Thymus (tissue), 11 donors: ENCODE measurements around the gene TAF13. TPM values are rescaled to one million over a fixed set of nuclear protein-coding genes. Genes with fewer than 3 reads are reported as not detected.
"Not testable (repeated sequence)": the region's sequence is repeated elsewhere in the genome, so short reads cannot be mapped to it uniquely, and the experiment has no call there.

Experiments
- DNase-seq, 9 donors: peaks; one replicate each; pipeline ENCODE4 v3.0.0-alpha.2; 2013; ENCODE audit warnings: low spot score in 9 of 9, low read depth in 6 of 9, missing footprints in 1 of 9
- H3K27ac ChIP-seq, 2 donors: one replicate each; pipeline ENCODE4 v1.5.1; 2013; ENCODE audit warnings: control low read depth in 1 of 2, low read depth in 1 of 2, low read length in 1 of 2, mild to moderate bottlenecking in 1 of 2, moderate library complexity in 1 of 2
- H3K27me3 ChIP-seq, 2 donors: one replicate each; pipeline ENCODE4 v1.5.1; 2013; ENCODE audit warnings: low read length in 1 of 2; ENCODE audit not compliant: control insufficient read depth in 2 of 2, insufficient read depth in 1 of 2
- H3K36me3 ChIP-seq, 2 donors: one replicate each; pipeline ENCODE4 v1.5.1; 2013; ENCODE audit warnings: low read length in 1 of 2, mild to moderate bottlenecking in 1 of 2, moderate library complexity in 1 of 2; ENCODE audit not compliant: control insufficient read depth in 2 of 2, insufficient read depth in 2 of 2
- H3K4me1 ChIP-seq, 2 donors: one replicate each; pipeline ENCODE4 v1.5.1; 2013; ENCODE audit warnings: low read length in 2 of 2; ENCODE audit not compliant: control insufficient read depth in 2 of 2, insufficient read depth in 2 of 2
- H3K4me3 ChIP-seq, 2 donors: one replicate each; pipeline ENCODE4 v1.5.1; 2013; ENCODE audit warnings: low read length in 2 of 2, control low read depth in 1 of 2, mild to moderate bottlenecking in 1 of 2
- H3K9me3 ChIP-seq, 2 donors: one replicate each; pipeline ENCODE4 v1.5.1; 2013; ENCODE audit warnings: low read length in 1 of 2, mild to moderate bottlenecking in 1 of 2; ENCODE audit not compliant: control insufficient read depth in 2 of 2, insufficient read depth in 1 of 2
- WGBS: extraction: QIAGEN DNeasy Blood & Tissue Kit; methylation state at CpG from one replicate; pipeline ENCODE4 v1.1.7; 2013; 5-methylcytosine and 5-hydroxymethylcytosine counted together
- polyA plus RNA-seq: library from polyadenylated mRNA; stranded (reverse); fragments of 200-250 nt; gene quantifications from one replicate; pipeline ENCODE4 v1.2.3, GENCODE V29; 2013
- total RNA-seq: library from RNA; stranded (reverse); fragments of 120-200 nt; gene quantifications from one replicate; pipeline ENCODE4 v1.2.4, GENCODE V29; 2013
- donor health status: healthy.

Gene TAF13
- total and polyA plus RNA-seq, 2 donors: 14.8 to 40.6 TPM

GRCh38 chr1:109045595-109045994, 30.2 kb downstream of the TAF13 start:
- H3K27me3 ChIP-seq: no peaks in the 10 kb centered on the region
- H3K9me3 ChIP-seq: no peaks in the 10 kb centered on the region
- H3K36me3 ChIP-seq: no peaks in the 10 kb centered on the region
- H3K4me3 ChIP-seq: no peak overlapping the region
- H3K27ac ChIP-seq: no peak overlapping the region
- DNase-seq: no peak
- 96% methylated on average over 1 of the region's 1 CpG for WGBS
- peaks cover 0 to 3% of the 10 kb centered on the region in 2 donors for H3K4me1 ChIP-seq

DNA sequence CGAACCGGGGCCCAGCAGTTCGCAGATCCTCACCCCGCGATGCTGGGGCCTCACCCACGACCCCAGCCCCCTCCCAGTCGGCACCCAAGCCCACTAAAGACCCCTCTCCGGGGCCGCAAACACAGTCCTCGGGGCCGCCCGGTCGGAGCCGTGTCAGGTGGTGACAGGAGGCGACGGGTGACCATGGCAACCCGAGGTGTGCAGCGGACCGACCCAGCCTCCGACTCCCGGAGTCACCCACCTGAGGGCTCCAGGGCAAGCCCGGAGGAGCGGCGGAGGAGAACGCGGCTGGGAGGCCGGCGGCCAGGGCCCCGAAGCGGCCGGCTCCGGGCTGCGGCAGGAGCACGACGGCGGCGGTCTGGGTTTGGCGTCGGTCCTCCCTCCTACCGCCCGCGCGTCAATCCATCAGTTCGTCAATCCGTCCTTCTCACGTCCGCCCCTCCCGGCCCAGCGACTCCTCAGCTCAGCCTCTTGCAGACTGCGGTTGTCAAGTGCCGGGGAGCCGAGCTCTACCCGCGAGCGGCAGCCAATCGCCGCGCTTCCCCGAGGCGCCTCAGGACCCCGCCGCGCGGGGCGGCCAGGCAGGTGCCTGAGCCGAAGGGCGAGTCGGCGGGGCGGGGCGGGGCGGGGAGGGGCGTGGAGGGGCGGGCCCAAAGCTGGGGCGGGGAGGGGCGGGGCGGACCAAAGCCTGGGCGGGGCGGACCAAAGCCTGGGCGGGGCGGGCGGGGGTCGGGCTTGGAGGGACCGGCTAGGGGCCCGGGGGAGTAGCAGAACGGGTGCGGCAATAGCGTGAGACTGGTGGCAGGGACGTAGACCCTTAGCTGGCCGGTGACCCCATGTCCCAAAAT, 34.0 kb downstream of the TAF13 start, which contains the start of gene WDR47:
Gene WDR47, minus strand, starts transcription at position 482 of the 848 bp plus-strand sequence. CDS start 18,590 bp downstream, outside the sequence.
- peak within 1 kb of the TSS; percentile 74 to 88 for H3K27ac ChIP-seq
- H3K36me3 ChIP-seq: no peaks in the 10 kb centered on the region
- H3K4me3 ChIP-seq: peak within 1 kb of the TSS; percentile 91 to 96
- H3K9me3 ChIP-seq: no peaks in the 10 kb centered on the region
- WGBS: under 1% methylated on average over 87 of the region's 90 CpGs
- DNase-seq: peak; percentile 77 to 97 (median 91)
- no peaks in the 10 kb centered on the region for H3K27me3 ChIP-seq
- peaks cover 0 to 3% of the 10 kb centered on the region in 2 donors for H3K4me1 ChIP-seq

DNA sequence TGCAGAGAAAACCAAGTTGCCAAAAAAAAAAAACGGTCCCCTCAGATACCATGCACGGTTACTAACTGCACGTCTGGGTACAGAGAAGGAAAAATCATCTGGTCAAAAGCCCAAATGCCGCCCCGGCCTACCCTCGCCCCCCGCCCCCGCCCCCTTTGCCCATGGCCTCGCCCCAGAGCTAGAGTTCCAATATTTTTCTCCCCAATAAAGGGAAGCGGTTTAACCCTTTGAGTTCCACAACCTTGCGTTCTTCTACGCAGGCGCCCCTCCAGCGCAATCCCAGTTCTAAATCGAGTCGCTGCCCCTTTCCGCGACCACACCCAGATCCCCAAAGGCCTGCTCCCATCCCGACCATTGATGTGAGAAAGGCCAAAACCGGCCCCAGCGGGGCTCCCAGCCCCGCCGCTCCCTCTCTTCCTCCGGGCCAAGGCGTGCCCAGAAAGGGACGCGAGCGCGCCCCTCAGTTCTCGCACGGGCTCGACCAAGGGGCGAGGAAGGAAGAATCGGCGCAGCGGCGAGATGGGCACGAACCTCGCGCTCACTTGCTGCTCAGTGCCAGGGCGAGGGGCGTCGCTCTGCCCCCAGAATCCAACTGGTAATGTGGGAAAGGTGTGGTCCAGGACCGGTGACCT, 34.7 kb downstream of the TAF13 start:
- Histone ChIP-seq H3K4me3 (peak overlapping the region; percentile 91 to 96), H3K36me3 (no peaks in the 10 kb centered on the region), H3K27me3 (no peaks in the 10 kb centered on the region), H3K4me1 (peaks cover 0 to 3% of the 10 kb centered on the region in 2 donors), H3K9me3 (no peaks in the 10 kb centered on the region), H3K27ac (peak overlapping the region; percentile 74 to 88)
- peak in 7 of 9 donors; percentile 3 to 63 (median 28) for DNase-seq
- under 1% methylated on average over 44 of the region's 44 CpGs for WGBS

- H3K36me3 ChIP-seq: no peaks in the 10 kb centered on the region
- H3K4me3 ChIP-seq: peak overlapping the region; percentile 91 to 96
- no peak overlapping the region for H3K27ac ChIP-seq
- peaks cover 0 to 3% of the 10 kb centered on the region in 2 donors for H3K4me1 ChIP-seq
- no peaks in the 10 kb centered on the region for H3K27me3 ChIP-seq
- 10% methylated on average over 3 of the region's 3 CpGs for WGBS
- DNase-seq: no peak
- no peaks in the 10 kb centered on the region for H3K9me3 ChIP-seq
Observed at GRCh38 chr1:109040627-109040988, 35.2 kb downstream of the TAF13 start.

DNA sequence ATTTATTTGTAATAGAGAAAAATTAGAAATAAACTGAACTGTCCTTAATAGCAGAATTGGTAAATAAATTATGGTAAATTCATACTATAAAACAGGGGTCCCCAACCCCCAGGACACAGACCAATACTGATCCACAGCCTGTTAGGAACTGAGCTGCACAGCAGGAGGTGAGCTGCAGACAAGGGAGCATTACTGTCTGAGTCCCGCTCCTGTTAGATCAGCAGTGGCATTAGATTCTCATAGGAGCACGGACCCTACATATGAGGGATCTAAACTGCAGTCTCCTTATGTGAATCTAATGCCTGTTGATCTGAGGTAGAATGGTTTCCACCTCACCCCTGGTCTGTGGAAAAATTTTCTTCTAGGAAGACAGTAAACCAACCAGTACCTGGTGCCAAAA, 41.4 kb downstream of the TAF13 start:
- H3K36me3 ChIP-seq: no peaks in the 10 kb centered on the region
- no peak for DNase-seq
- WGBS: 98% methylated on average over 2 of the region's 2 CpGs
- no peak overlapping the region for H3K27ac ChIP-seq
- no peaks in the 10 kb centered on the region for H3K9me3 ChIP-seq
- no peaks in the 10 kb centered on the region for H3K4me1 ChIP-seq
- no peaks in the 10 kb centered on the region for H3K27me3 ChIP-seq
- no peak overlapping the region for H3K4me3 ChIP-seq

DNA sequence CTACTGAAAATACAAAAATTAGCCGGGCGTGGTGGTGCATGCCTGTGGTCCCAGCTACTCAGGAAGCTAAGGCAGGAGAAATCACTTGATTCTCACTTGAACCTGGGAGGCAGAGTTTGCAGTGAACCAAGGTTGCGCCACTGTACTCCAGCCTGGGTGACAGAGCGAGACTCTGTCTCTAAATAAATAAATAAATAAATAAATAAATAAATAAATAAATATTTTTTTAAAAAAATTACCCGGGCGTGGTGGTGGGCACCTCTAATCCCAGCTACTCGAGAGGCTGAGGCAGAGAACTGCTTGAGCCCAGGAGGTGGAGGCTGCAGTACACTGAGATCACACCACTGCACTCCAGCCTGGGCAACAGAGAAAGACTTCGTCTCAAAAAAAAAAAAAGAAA, 46.3 kb downstream of the TAF13 start:
- H3K9me3 ChIP-seq, H3K27ac ChIP-seq: not testable (repeated sequence)

GRCh38 chr1:109027841-109028240, 48.0 kb downstream of the TAF13 start:
- no peaks in the 10 kb centered on the region for H3K36me3 ChIP-seq
- no peak overlapping the region for H3K4me3 ChIP-seq
- H3K27me3 ChIP-seq: no peaks in the 10 kb centered on the region
- no peak overlapping the region for H3K27ac ChIP-seq
- DNase-seq: no peak
- no peaks in the 10 kb centered on the region for H3K9me3 ChIP-seq
- no peaks in the 10 kb centered on the region for H3K4me1 ChIP-seq

More for the DNA sequence above, 46.3 kb downstream of the TAF13 start:
- not testable (repeated sequence) for H3K36me3 ChIP-seq, H3K4me3 ChIP-seq, DNase-seq, H3K4me1 ChIP-seq, H3K27me3 ChIP-seq
- WGBS: 96% methylated on average over 8 of the region's 8 CpGs

GRCh38 chr1:109025694-109026093, 50.1 kb downstream of the TAF13 start:
- WGBS: 96% methylated on average over 6 of the region's 6 CpGs
- no peak for DNase-seq

GRCh38 chr1:109024646-109025045, 51.2 kb downstream of the TAF13 start:
- Histone ChIP-seq H3K4me1 (no peaks in the 10 kb centered on the region), H3K27ac (no peak overlapping the region), H3K4me3 (no peak overlapping the region), H3K27me3 (no peaks in the 10 kb centered on the region), H3K9me3 (no peaks in the 10 kb centered on the region), H3K36me3 (no peaks in the 10 kb centered on the region)
- over 99% methylated on average over 2 of the region's 2 CpGs for WGBS
- DNase-seq: no peak

More at GRCh38 chr1:109025694-109026093, 50.1 kb downstream of the TAF13 start:
- Histone ChIP-seq H3K27me3 (no peaks in the 10 kb centered on the region), H3K4me1 (no peaks in the 10 kb centered on the region), H3K27ac (no peak overlapping the region), H3K36me3 (no peaks in the 10 kb centered on the region), H3K9me3 (no peaks in the 10 kb centered on the region), H3K4me3 (no peak overlapping the region)
